ENCODE results near the gene RING1. TPM values are rescaled to one million over a fixed set of nuclear protein-coding genes. Genes with fewer than 3 reads are reported as not detected.

Gene RING1
- total RNA-seq, 1 experiment from 2014 or later = 18.5 TPM

DNA sequence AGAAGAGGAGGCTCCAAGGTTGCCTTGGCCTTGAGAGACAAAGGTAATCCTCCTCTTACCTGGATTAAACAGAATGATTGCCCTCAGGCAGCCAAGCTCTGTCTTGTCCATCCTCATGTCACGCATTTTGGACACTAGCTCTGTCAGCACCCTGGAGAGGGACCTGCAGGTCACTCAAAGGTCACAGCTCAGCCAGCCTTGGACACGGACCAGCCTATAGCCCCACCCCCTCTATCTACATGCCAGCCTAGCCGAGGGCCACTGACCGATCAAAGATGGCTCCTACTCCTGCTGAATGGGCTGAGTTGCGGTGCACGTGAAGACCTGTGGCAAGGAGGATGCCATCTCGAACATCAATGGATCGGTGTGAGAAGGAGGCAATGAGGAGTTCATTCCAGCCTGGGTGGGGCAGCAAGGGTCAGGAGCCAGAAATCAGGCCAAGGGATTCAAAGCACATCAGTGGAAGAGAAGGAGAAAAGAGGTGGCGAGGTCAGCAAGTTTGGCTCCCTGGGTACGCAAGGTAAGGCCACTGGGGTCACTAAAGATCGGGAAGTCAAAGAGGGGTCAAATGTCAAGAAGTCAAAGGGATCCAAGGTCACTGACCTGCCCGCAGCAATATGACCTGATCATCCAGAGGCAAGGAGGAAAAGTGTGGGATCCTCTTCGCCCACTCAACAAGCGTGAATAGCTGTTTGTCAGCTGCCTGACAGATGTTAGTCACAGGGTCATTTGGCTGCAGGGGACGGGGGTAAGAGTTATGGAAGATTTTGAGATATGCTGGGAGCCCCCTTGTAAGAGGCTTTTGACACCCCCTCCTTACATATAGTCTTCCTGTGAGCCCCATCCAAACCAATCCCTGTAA lies 12.8 kb upstream of the RING1 start:
- Histone ChIP-seq H3K4me3 (ENCODE audit: insufficient read depth, low read depth, low read length) (no peak overlapping the region), H3K36me3 (replicated peaks; ENCODE audit: control insufficient read depth, insufficient read depth, low read length) (peaks cover 10% of the 10 kb centered on the region), H3K27me3 (ENCODE audit: control insufficient read depth, insufficient read depth, low read length) (peaks cover 26% of the 10 kb centered on the region)
- DNase-seq = peak; percentile 40

- peak; percentile 92 for DNase-seq
- Histone ChIP-seq H3K27me3 (ENCODE audit: control insufficient read depth, insufficient read depth, low read length) (peaks cover 8% of the 10 kb centered on the region), H3K36me3 (replicated peaks; ENCODE audit: control insufficient read depth, insufficient read depth, low read length) (peaks cover 21% of the 10 kb centered on the region), H3K4me3 (ENCODE audit: insufficient read depth, low read depth, low read length) (no peak overlapping the region)
Measured at GRCh38 chr6:33197431-33198048, 10.8 kb upstream of the RING1 start.

- H3K36me3 ChIP-seq (replicated peaks; ENCODE audit: control insufficient read depth, insufficient read depth, low read length) = peaks cover 26% of the 10 kb centered on the region
- H3K27me3 ChIP-seq (ENCODE audit: control insufficient read depth, insufficient read depth, low read length) = peaks cover 4% of the 10 kb centered on the region; the same call in 1 of the 2 replicates
- no peak overlapping the region for H3K4me3 ChIP-seq (ENCODE audit: insufficient read depth, low read depth, low read length)
- no peak for DNase-seq
Measured at GRCh38 chr6:33198159-33198852, 10.0 kb upstream of the RING1 start.

- DNase-seq = peak; percentile 70
- Histone ChIP-seq H3K36me3 (replicated peaks; ENCODE audit: control insufficient read depth, insufficient read depth, low read length) (peaks cover 30% of the 10 kb centered on the region), H3K27me3 (ENCODE audit: control insufficient read depth, insufficient read depth, low read length) (peaks cover 4% of the 10 kb centered on the region; the same call in 1 of the 2 replicates), H3K4me3 (ENCODE audit: insufficient read depth, low read depth, low read length) (peak overlapping the region; percentile 61; the same call in 1 of the 2 replicates)
Measured at GRCh38 chr6:33198853-33199436, 9.4 kb upstream of the RING1 start.

- H3K36me3 ChIP-seq (replicated peaks; ENCODE audit: control insufficient read depth, insufficient read depth, low read length) = peaks cover 30% of the 10 kb centered on the region
- H3K4me3 ChIP-seq (ENCODE audit: insufficient read depth, low read depth, low read length) = peak overlapping the region; percentile 61
- no peak for DNase-seq
- H3K27me3 ChIP-seq (ENCODE audit: control insufficient read depth, insufficient read depth, low read length) = no peaks in the 10 kb centered on the region
Measured at GRCh38 chr6:33199687-33200218, 8.5 kb upstream of the RING1 start.

DNA sequence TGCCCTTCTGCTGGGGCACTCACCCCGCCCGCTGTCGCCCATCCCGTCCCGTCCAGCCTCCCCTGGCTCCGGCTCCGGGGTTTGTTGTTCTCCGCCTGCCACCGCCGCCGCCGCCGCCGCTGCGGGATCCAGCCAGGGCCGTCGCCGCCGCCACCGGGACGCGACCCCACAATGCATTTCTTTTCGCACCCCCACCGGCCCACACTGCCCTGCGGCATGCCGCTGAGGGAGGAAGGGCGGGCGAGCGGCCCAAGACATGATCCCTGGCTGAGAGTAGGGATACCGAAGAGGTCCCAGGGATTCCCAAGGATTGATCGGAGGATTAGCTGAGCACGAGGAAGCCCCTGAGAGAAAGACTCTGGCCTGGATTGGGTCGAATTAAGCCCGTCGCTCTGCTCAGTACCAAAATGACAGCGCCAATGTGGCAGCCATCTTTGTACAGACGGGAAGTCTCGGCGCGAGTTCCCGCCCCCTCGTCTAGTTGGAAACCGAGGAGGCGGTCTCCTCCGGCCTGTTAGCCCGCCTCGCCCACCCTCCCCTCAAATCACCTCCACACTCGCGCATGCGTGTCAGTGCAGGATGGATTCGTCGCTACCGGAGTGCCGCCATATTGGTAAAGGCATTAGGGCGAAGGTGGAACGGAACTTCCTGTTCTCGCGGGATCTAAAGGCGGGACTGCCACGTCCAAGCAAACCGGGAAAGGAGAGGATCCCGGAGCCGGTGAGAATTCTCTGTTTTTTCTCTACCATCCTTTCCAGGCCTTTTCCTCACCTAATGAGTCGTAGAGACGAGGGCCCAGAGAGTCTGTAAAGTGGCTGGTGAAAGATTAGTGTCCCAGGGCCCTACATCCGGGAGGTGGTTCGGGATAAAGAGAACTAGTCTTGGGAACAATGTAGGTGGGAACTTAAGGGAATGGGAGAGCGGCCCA lies 7.8 kb upstream of the RING1 start, which contains the start of the genes RXRB and SLC39A7:
Gene RXRB (minus strand): TSS at position 447 of the 928 bp plus-strand sequence. CDS start 189 bp downstream, at position 258.
Gene SLC39A7 (plus strand): TSS at position 649 of the 928 bp plus-strand sequence. CDS start 379 bp downstream, outside the sequence.
- DNase-seq = peak; percentile 97
- peaks cover 2% of the 10 kb centered on the region; the same call in 1 of the 2 replicates for H3K27me3 ChIP-seq (ENCODE audit: control insufficient read depth, insufficient read depth, low read length)
- H3K36me3 ChIP-seq (replicated peaks; ENCODE audit: control insufficient read depth, insufficient read depth, low read length) = peaks cover 28% of the 10 kb centered on the region
- H3K4me3 ChIP-seq (ENCODE audit: insufficient read depth, low read depth, low read length) = peak within 1 kb of the TSS; percentile 61

DNA sequence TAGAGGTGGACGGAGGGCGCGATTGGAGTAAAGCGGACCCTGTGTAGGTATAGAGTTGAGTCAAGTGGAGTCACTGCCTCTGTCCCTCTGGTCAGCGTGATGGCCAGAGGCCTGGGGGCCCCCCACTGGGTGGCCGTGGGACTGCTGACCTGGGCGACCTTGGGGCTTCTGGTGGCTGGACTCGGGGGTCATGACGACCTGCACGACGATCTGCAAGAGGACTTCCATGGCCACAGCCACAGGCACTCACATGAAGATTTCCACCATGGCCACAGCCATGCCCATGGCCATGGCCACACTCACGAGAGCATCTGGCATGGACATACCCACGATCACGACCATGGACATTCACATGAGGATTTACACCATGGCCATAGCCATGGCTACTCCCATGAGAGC lies 7.2 kb upstream of the RING1 start:
- Histone ChIP-seq H3K4me3 (ENCODE audit: insufficient read depth, low read depth, low read length) (peak overlapping the region; percentile 61), H3K36me3 (replicated peaks; ENCODE audit: control insufficient read depth, insufficient read depth, low read length) (peaks cover 23% of the 10 kb centered on the region), H3K27me3 (ENCODE audit: control insufficient read depth, insufficient read depth, low read length) (peaks cover 9% of the 10 kb centered on the region)
- DNase-seq = no peak

- Histone ChIP-seq H3K27me3 (ENCODE audit: control insufficient read depth, insufficient read depth, low read length) (peaks cover 17% of the 10 kb centered on the region), H3K36me3 (replicated peaks; ENCODE audit: control insufficient read depth, insufficient read depth, low read length) (peaks cover 21% of the 10 kb centered on the region), H3K4me3 (ENCODE audit: insufficient read depth, low read depth, low read length) (peak overlapping the region; percentile 61)
- peak; percentile 6 for DNase-seq
Measured at GRCh38 chr6:33201935-33202334, 6.4 kb upstream of the RING1 start.

DNA sequence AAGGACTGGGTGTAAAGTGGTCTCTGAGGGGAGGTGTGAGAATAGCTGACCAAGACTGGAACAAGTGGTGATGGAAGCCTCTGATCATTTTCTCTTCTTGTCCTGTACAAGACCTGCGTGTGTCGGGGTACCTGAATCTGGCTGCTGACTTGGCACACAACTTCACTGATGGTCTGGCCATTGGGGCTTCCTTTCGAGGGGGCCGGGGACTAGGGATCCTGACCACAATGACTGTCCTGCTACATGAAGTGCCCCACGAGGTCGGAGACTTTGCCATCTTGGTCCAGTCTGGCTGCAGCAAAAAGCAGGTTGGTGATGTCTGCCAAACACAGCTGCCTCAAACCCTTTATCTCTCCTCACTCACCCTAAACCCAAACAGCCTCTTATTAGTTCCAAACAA lies 5.5 kb upstream of the RING1 start:
- DNase-seq = peak; percentile 5
- no peak overlapping the region for H3K4me3 ChIP-seq (ENCODE audit: insufficient read depth, low read depth, low read length)
- peaks cover 24% of the 10 kb centered on the region for H3K27me3 ChIP-seq (ENCODE audit: control insufficient read depth, insufficient read depth, low read length)
- peaks cover 20% of the 10 kb centered on the region for H3K36me3 ChIP-seq (replicated peaks; ENCODE audit: control insufficient read depth, insufficient read depth, low read length)

DNA sequence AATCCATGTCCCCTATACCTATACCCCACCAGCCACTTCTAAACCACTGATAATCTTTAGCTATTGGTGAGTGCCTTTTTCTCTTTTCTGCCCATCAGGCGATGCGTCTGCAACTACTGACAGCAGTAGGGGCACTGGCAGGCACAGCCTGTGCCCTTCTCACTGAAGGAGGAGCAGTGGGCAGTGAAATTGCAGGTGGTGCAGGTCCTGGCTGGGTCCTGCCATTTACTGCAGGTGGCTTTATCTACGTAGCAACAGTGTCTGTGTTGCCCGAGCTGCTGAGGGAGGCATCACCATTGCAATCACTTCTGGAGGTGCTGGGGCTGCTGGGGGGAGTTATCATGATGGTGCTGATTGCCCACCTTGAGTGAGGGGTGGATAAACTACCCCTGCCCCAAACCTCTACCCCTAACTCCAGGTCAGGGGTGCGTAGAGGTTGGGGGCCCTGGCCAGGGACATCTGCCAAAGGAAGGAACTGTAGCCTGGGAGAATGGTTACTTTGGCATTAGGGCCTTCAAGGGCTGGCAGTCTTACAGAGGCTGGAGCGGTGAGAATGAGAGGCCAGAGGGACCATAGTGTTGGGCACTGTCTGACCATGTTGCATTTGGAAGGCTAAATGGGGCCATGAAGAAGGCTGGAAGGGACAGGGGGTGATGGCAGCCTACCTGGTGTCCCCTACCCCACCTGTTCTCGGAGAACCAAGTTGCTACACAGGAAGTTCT lies 4.7 kb upstream of the RING1 start:
- Histone ChIP-seq H3K27me3 (ENCODE audit: control insufficient read depth, insufficient read depth, low read length) (peaks cover 26% of the 10 kb centered on the region), H3K36me3 (replicated peaks; ENCODE audit: control insufficient read depth, insufficient read depth, low read length) (peaks cover 20% of the 10 kb centered on the region), H3K4me3 (ENCODE audit: insufficient read depth, low read depth, low read length) (no peak overlapping the region)
- no peak for DNase-seq

DNA sequence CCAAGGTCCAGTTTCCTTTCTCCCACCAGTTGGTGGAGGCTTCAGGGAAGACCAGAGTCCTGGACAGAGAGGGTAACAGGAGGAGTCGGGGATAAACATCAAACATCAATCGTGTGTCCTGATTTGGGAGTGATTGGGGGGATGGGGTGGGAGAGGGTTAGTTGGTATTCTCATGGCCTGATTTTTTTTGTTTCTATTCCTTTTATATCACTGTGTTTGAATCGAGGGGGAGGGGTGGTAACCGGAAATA lies 4.2 kb upstream of the RING1 start:
- Histone ChIP-seq H3K27me3 (ENCODE audit: control insufficient read depth, insufficient read depth, low read length) (peaks cover 27% of the 10 kb centered on the region), H3K4me3 (ENCODE audit: insufficient read depth, low read depth, low read length) (no peak overlapping the region), H3K36me3 (replicated peaks; ENCODE audit: control insufficient read depth, insufficient read depth, low read length) (peaks cover 20% of the 10 kb centered on the region)
- no peak for DNase-seq

DNA sequence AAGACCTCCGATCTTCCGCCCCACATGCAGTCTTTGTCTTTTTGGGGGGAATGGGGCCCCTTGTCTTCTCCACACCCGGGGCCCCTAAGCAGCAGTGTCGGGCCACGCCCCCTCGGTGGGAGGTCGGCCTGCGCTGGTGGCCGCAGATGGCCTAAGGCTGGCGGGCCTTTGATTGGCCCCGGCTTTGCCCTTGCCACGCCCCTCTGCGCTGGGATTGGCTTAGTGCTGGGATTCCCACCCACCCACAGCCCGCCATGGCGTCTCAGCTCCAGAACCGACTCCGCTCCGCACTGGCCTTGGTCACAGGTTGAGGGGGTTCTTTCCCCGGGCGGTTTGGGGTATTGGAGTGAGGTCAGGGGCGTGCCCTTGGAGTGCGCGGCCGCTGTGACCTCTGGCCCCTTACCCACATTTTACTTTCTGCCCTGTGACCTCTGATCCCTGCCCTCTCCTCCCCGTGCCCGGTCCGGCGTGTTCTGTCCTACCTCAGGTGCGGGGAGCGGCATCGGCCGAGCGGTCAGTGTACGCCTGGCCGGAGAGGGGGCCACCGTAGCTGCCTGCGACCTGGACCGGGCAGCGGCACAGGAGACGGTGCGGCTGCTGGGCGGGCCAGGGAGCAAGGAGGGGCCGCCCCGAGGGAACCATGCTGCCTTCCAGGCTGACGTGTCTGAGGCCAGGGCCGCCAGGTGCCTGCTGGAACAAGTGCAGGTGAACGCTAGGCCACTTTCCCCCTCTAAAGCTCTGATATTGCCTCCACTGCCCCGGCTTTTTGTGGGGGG lies 3.7 kb upstream of the RING1 start, which contains the start of gene HSD17B8:
Gene HSD17B8 (plus strand): TSS at position 241 of the 776 bp plus-strand sequence. CDS start 14 bp downstream, at position 255.
- Histone ChIP-seq H3K36me3 (replicated peaks; ENCODE audit: control insufficient read depth, insufficient read depth, low read length) (peaks cover 22% of the 10 kb centered on the region), H3K27me3 (ENCODE audit: control insufficient read depth, insufficient read depth, low read length) (peaks cover 31% of the 10 kb centered on the region), H3K4me3 (ENCODE audit: insufficient read depth, low read depth, low read length) (peak within 1 kb of the TSS; percentile 84)
- DNase-seq = peak; percentile 99

Data from H7 (cell line).